ENCODE results near the gene RTF1.

The RTF1 gene

DNA sequence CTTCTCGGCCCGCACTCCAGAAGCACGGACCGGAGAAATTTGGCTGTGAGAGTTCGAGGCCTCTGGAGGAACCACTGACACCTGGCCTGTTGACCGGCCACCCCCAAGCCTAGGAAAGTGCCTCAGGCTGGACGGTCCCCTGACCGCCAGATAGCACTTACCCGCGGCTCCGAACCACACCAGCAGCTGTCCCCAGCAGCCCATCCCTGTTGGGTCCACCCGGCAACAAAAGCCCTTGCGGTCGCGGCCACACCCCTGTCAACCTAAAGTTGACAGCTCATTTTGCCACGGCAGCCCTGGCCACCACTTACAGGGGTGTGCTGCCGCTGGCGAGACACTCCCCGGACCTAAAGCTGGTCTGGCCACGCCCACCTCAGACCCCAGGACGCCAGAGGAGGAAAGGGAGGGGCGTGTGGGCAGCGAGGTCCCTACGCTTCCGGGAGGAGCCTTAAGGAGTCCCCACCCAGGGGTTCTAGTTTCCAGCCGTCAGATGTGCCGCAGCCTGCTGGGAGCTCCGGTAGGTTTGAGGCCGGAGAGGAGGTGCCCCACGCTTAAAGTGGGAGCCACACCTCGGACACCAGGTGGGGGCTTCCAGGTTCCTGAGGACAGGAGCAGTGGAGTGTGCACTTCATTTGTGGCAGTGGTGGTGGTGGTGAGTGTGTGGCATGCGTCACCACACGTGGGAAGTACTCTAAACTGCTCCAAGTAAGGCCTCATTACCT lies 96.8 kb downstream of the RTF1 start, which contains the start of gene LTK (continued):
- TF ChIP-seq KLF1 (tag by site-specific recombination; IDR thresholded peaks at IDR 0.05) (peak; percentile 98), KLF10 (tag by site-specific recombination; IDR thresholded peaks at IDR 0.05) (0 out of 2 replicates have a peak, but pooled peaks have one; percentile 12), ZNF600 (tag by site-specific recombination; IDR thresholded peaks at IDR 0.05) (peak; percentile 67; the same call in 1 of the 2 replicates), ZNF341 (tag by site-specific recombination; IDR thresholded peaks at IDR 0.05; ENCODE audit: low read depth) (peak; percentile 25; the same call in 1 of the 2 replicates), ZNF335 (tag by site-specific recombination; conservative IDR thresholded peaks at IDR 0.05) (peak; percentile 88), ZFHX2 (tag by site-specific recombination; conservative IDR thresholded peaks at IDR 0.05) (peak; percentile 67; the same call in 1 of the 2 replicates), WT1 (tag by site-specific recombination; IDR thresholded peaks at IDR 0.05) (peak; percentile 45; the same call in 1 of the 2 replicates), TCF7L2 (IDR thresholded peaks at IDR 0.05; ENCODE audit: borderline replicate concordance, low read depth, low read length) (no peak), ZNF211 (tag by site-specific recombination; IDR thresholded peaks at IDR 0.05; ENCODE audit: low read depth) (no peak), GLIS1 (tag by site-specific recombination; IDR thresholded peaks at IDR 0.05) (peak; percentile 71), ZBTB48 (tag by site-specific recombination; IDR thresholded peaks at IDR 0.05) (peak; percentile 76; the same call in 1 of the 2 replicates), EGR2 (tag by site-specific recombination; IDR thresholded peaks at IDR 0.05; ENCODE audit: low read depth) (peak; percentile 68), ZNF394 (tag by site-specific recombination; IDR thresholded peaks at IDR 0.05; ENCODE audit: borderline replicate concordance) (peak; percentile 21; the same call in 1 of the 2 replicates), ZNF677 (tag by site-specific recombination; IDR thresholded peaks at IDR 0.05) (no peak), ZNF660 (tag by site-specific recombination; IDR thresholded peaks at IDR 0.05) (no peak), ZNF2 (tag by site-specific recombination; IDR thresholded peaks at IDR 0.05) (no peak), ZNF837 (tag by site-specific recombination; IDR thresholded peaks at IDR 0.05) (no peak), KLF9 (tag by site-specific recombination; IDR thresholded peaks at IDR 0.05; ENCODE audit: low read depth) (peak; percentile 90)
- TF ChIP-seq, protein P1, sequence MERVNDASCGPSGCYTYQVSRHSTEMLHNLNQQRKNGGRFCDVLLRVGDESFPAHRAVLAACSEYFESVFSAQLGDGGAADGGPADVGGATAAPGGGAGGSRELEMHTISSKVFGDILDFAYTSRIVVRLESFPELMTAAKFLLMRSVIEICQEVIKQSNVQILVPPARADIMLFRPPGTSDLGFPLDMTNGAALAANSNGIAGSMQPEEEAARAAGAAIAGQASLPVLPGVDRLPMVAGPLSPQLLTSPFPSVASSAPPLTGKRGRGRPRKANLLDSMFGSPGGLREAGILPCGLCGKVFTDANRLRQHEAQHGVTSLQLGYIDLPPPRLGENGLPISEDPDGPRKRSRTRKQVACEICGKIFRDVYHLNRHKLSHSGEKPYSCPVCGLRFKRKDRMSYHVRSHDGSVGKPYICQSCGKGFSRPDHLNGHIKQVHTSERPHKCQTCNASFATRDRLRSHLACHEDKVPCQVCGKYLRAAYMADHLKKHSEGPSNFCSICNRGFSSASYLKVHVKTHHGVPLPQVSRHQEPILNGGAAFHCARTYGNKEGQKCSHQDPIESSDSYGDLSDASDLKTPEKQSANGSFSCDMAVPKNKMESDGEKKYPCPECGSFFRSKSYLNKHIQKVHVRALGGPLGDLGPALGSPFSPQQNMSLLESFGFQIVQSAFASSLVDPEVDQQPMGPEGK (tag by site-specific recombination; IDR thresholded peaks at IDR 0.05): peak; percentile 72
- TF ChIP-seq, protein P2, sequence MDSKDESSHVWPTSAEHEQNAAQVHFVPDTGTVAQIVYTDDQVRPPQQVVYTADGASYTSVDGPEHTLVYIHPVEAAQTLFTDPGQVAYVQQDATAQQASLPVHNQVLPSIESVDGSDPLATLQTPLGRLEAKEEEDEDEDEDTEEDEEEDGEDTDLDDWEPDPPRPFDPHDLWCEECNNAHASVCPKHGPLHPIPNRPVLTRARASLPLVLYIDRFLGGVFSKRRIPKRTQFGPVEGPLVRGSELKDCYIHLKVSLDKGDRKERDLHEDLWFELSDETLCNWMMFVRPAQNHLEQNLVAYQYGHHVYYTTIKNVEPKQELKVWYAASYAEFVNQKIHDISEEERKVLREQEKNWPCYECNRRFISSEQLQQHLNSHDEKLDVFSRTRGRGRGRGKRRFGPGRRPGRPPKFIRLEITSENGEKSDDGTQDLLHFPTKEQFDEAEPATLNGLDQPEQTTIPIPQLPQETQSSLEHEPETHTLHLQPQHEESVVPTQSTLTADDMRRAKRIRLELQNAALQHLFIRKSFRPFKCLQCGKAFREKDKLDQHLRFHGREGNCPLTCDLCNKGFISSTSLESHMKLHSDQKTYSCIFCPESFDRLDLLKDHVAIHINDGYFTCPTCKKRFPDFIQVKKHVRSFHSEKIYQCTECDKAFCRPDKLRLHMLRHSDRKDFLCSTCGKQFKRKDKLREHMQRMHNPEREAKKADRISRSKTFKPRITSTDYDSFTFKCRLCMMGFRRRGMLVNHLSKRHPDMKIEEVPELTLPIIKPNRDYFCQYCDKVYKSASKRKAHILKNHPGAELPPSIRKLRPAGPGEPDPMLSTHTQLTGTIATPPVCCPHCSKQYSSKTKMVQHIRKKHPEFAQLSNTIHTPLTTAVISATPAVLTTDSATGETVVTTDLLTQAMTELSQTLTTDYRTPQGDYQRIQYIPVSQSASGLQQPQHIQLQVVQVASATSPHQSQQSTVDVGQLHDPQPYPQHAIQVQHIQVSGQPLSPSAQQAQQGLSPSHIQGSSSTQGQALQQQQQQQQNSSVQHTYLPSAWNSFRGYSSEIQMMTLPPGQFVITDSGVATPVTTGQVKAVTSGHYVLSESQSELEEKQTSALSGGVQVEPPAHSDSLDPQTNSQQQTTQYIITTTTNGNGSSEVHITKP (tag by site-specific recombination; IDR thresholded peaks at IDR 0.05): peak; percentile 71; the same call in 1 of the 2 replicates
- TF ChIP-seq, protein P3, sequence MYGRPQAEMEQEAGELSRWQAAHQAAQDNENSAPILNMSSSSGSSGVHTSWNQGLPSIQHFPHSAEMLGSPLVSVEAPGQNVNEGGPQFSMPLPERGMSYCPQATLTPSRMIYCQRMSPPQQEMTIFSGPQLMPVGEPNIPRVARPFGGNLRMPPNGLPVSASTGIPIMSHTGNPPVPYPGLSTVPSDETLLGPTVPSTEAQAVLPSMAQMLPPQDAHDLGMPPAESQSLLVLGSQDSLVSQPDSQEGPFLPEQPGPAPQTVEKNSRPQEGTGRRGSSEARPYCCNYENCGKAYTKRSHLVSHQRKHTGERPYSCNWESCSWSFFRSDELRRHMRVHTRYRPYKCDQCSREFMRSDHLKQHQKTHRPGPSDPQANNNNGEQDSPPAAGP (tag by site-specific recombination; IDR thresholded peaks at IDR 0.05): peak; percentile 20; the same call in 1 of the 2 replicates
- TF ChIP-seq, protein P4, sequence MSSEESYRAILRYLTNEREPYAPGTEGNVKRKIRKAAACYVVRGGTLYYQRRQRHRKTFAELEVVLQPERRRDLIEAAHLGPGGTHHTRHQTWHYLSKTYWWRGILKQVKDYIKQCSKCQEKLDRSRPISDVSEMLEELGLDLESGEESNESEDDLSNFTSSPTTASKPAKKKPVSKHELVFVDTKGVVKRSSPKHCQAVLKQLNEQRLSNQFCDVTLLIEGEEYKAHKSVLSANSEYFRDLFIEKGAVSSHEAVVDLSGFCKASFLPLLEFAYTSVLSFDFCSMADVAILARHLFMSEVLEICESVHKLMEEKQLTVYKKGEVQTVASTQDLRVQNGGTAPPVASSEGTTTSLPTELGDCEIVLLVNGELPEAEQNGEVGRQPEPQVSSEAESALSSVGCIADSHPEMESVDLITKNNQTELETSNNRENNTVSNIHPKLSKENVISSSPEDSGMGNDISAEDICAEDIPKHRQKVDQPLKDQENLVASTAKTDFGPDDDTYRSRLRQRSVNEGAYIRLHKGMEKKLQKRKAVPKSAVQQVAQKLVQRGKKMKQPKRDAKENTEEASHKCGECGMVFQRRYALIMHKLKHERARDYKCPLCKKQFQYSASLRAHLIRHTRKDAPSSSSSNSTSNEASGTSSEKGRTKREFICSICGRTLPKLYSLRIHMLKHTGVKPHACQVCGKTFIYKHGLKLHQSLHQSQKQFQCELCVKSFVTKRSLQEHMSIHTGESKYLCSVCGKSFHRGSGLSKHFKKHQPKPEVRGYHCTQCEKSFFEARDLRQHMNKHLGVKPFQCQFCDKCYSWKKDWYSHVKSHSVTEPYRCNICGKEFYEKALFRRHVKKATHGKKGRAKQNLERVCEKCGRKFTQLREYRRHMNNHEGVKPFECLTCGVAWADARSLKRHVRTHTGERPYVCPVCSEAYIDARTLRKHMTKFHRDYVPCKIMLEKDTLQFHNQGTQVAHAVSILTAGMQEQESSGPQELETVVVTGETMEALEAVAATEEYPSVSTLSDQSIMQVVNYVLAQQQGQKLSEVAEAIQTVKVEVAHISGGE (tag by site-specific recombination; conservative IDR thresholded peaks at IDR 0.05; ENCODE audit: low read depth): peak; percentile 62; the same call in 1 of the 2 replicates
- TF ChIP-seq, protein P5, sequence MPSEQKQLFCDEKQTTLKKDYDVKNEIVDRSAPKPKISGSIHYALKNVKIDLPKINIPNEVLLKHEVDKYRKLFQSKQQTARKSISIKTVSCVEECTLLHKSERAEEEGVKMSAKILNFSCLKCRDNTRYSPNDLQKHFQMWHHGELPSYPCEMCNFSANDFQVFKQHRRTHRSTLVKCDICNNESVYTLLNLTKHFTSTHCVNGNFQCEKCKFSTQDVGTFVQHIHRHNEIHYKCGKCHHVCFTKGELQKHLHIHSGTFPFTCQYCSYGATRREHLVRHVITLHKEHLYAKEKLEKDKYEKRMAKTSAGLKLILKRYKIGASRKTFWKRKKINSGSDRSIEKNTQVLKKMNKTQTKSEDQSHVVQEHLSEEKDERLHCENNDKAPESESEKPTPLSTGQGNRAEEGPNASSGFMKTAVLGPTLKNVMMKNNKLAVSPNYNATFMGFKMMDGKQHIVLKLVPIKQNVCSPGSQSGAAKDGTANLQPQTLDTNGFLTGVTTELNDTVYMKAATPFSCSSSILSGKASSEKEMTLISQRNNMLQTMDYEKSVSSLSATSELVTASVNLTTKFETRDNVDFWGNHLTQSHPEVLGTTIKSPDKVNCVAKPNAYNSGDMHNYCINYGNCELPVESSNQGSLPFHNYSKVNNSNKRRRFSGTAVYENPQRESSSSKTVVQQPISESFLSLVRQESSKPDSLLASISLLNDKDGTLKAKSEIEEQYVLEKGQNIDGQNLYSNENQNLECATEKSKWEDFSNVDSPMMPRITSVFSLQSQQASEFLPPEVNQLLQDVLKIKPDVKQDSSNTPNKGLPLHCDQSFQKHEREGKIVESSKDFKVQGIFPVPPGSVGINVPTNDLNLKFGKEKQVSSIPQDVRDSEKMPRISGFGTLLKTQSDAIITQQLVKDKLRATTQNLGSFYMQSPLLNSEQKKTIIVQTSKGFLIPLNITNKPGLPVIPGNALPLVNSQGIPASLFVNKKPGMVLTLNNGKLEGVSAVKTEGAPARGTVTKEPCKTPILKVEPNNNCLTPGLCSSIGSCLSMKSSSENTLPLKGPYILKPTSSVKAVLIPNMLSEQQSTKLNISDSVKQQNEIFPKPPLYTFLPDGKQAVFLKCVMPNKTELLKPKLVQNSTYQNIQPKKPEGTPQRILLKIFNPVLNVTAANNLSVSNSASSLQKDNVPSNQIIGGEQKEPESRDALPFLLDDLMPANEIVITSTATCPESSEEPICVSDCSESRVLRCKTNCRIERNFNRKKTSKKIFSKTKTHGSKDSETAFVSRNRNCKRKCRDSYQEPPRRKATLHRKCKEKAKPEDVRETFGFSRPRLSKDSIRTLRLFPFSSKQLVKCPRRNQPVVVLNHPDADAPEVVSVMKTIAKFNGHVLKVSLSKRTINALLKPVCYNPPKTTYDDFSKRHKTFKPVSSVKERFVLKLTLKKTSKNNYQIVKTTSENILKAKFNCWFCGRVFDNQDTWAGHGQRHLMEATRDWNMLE (tag by site-specific recombination; conservative IDR thresholded peaks at IDR 0.05; ENCODE audit: low read depth): no peak

Data from HEK293 (cell line).